Middle frontal gyrus (tissue), 1 donor: Measurements from ENCODE around the gene TM9SF4.
A peak's percentile ranks its signal among the peaks of the same experiment; 100 is the strongest.

ENCODE experiments used
- DNase-seq: peaks from one replicate; pipeline ENCODE4 v3.0.0-alpha.2; 2015; ENCODE audit warnings: low spot score; ENCODE audit errors: extremely low spot score

Gene TM9SF4

GRCh38 chr20:32205843-32206759 lies 96.6 kb downstream of the TM9SF4 start:
- no peak for DNase-seq

GRCh38 chr20:32206760-32207625 lies 97.5 kb downstream of the TM9SF4 start:
- no peak for DNase-seq

GRCh38 chr20:32207626-32208498 lies 98.3 kb downstream of the TM9SF4 start, which contains the start of the genes PLAGL2 and POFUT1:
Gene PLAGL2, minus strand, starts transcription at chr20:32207743. Its CDS starts 5,565 bp downstream, at chr20:32202178.
Gene POFUT1, plus strand, starts transcription at chr20:32207880. Its CDS starts 62 bp downstream, at chr20:32207942.
- DNase-seq = peak; percentile 80

DNA sequence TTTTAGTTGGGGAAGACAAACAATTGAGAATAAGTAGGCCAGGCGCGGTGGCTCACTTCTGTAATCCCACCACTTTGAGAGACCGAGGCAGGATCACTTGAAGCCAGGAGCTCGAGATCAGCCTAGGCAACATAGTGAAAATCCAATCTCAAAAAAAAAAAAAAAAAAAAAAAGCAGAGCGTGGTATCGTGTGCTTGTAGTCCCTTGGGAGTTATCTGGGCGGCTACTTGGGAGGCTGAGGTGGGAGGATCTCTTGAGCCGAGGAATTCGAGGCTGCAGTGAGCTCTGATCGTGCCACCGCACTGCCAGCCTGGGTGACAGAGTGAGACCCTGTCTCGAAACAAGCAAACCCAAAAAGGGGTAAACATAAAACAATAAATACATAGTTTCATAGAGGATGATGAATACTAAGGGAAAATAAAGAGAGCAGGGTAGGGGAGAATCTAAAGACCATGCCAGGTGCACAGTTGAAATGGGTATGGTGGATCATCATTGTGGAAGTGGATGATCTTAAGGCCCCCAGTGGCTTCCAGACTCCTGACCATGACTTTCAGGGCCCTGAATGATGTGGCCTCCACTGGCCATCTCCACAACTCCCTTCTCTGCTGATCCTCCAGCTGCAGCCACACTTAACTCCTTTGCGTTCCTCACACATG lies 99.1 kb downstream of the TM9SF4 start:
- no peak for DNase-seq

- no peak for DNase-seq
These were observed 100.5 kb downstream of the TM9SF4 start for GRCh38 chr20:32209850-32210605.

- DNase-seq = no peak
These were observed 104.4 kb downstream of the TM9SF4 start for GRCh38 chr20:32213870-32214269.

DNA sequence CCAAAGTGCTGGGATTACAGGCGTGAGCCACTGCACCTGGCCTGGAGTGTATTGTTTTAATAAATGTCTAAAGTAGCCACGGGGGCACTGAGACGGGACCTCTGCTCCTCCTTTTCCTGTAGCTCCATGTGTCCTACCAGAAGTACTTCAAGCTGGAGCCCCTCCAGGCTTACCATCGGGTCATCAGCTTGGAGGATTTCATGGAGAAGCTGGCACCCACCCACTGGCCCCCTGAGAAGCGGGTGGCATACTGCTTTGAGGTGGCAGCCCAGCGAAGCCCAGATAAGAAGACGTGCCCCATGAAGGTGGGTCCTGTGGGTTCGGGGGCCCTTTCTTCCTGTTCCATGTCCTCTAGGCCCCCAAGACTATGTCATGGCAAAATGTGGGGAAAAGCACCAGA lies 105.6 kb downstream of the TM9SF4 start:
- no peak for DNase-seq

GRCh38 chr20:32215729-32216128 lies 106.2 kb downstream of the TM9SF4 start:
- DNase-seq = no peak

- no peak for DNase-seq
These were observed 106.9 kb downstream of the TM9SF4 start for GRCh38 chr20:32216179-32217142.
